ENCODE measurements around the gene ASH1L. TPM values are rescaled to one million over a fixed set of nuclear protein-coding genes. Genes with fewer than 3 reads are reported as not detected.
"Not testable (repeated sequence)": the region's sequence is repeated elsewhere in the genome, so short reads cannot be mapped to it uniquely, and the experiment has no call there.

ASH1L gene
- total RNA-seq, 4 donors from 2014 or later, result 58.3 to 101 (median 73.8) TPM

- no peaks in the 10 kb centered on the region for H3K4me1 ChIP-seq
- no peak overlapping the region for H3K4me3 ChIP-seq
- H3K27me3 ChIP-seq, result no peaks in the 10 kb centered on the region
- no peaks in the 10 kb centered on the region for H3K9me3 ChIP-seq
- no peak overlapping the region for H3K27ac ChIP-seq
- peaks cover 0 to 46% (median 0%) of the 10 kb centered on the region in 3 donors for H3K36me3 ChIP-seq
- DNase-seq, result no peak
- TF ChIP-seq POLR2A (IDR thresholded peaks at IDR 0.05), result no peak
- TF ChIP-seq CTCF (IDR thresholded peaks at IDR 0.05), result no peak
These were observed 108.5 kb downstream of the ASH1L start for GRCh38 chr1:155454096-155454495.

- DNase-seq, result no peak
- Histone ChIP-seq H3K4me1 (no peaks in the 10 kb centered on the region), H3K36me3 (peaks cover 0 to 46% (median 0%) of the 10 kb centered on the region in 3 donors), H3K27me3 (no peaks in the 10 kb centered on the region), H3K4me3 (no peak overlapping the region), H3K27ac (no peak overlapping the region), H3K9me3 (no peaks in the 10 kb centered on the region)
- TF ChIP-seq CTCF (IDR thresholded peaks at IDR 0.05) (no peak), POLR2A (IDR thresholded peaks at IDR 0.05) (no peak)
These were observed 109.5 kb downstream of the ASH1L start for GRCh38 chr1:155453141-155453540.

GRCh38 chr1:155451199-155451598, 111.4 kb downstream of the ASH1L start:
- no peak for DNase-seq

GRCh38 chr1:155442431-155442830, 120.2 kb downstream of the ASH1L start:
- DNase-seq, H3K27me3 ChIP-seq, H3K4me1 ChIP-seq, H3K4me3 ChIP-seq, H3K27ac ChIP-seq, H3K9me3 ChIP-seq: not testable (repeated sequence)
- H3K36me3 ChIP-seq, result peaks cover 0 to 16% (median 4%) of the 10 kb centered on the region in 3 donors

More at GRCh38 chr1:155451199-155451598, 111.4 kb downstream of the ASH1L start:
- H3K4me3 ChIP-seq, result no peak overlapping the region
- H3K4me1 ChIP-seq, result no peaks in the 10 kb centered on the region
- peaks cover 0 to 40% (median 0%) of the 10 kb centered on the region in 3 donors for H3K36me3 ChIP-seq
- TF ChIP-seq CTCF (IDR thresholded peaks at IDR 0.05), result no peak
- TF ChIP-seq POLR2A (IDR thresholded peaks at IDR 0.05), result no peak
- H3K9me3 ChIP-seq, result no peaks in the 10 kb centered on the region
- no peaks in the 10 kb centered on the region for H3K27me3 ChIP-seq
- H3K27ac ChIP-seq, result no peak overlapping the region

GRCh38 chr1:155437405-155437804, 125.2 kb downstream of the ASH1L start:
- H3K4me3 ChIP-seq, result no peak overlapping the region
- TF ChIP-seq POLR2A (IDR thresholded peaks at IDR 0.05) (no peak), CTCF (IDR thresholded peaks at IDR 0.05) (no peak)
- no peaks in the 10 kb centered on the region for H3K9me3 ChIP-seq
- H3K36me3 ChIP-seq, result peaks cover 0 to 50% (median 4%) of the 10 kb centered on the region in 3 donors
- no peak for DNase-seq
- H3K4me1 ChIP-seq, result no peaks in the 10 kb centered on the region
- no peak overlapping the region for H3K27ac ChIP-seq
- H3K27me3 ChIP-seq, result no peaks in the 10 kb centered on the region

- not testable (repeated sequence) for H3K4me1 ChIP-seq, H3K27ac ChIP-seq, H3K4me3 ChIP-seq, DNase-seq, H3K27me3 ChIP-seq, H3K9me3 ChIP-seq
- H3K36me3 ChIP-seq, result peaks cover 0 to 70% (median 0%) of the 10 kb centered on the region in 3 donors
These were observed 128.7 kb downstream of the ASH1L start for GRCh38 chr1:155433831-155434389.

GRCh38 chr1:155433128-155433830, 129.3 kb downstream of the ASH1L start:
- H3K4me3 ChIP-seq, result not testable (repeated sequence)

More at GRCh38 chr1:155433128-155433830, 129.3 kb downstream of the ASH1L start:
- peaks cover 0 to 64% (median 0%) of the 10 kb centered on the region in 3 donors for H3K36me3 ChIP-seq
- not testable (repeated sequence) for H3K27me3 ChIP-seq, H3K4me1 ChIP-seq, DNase-seq, H3K9me3 ChIP-seq, H3K27ac ChIP-seq

Measured in Peyer's patch (tissue), 4 donors.